HG02840 (cell line): ENCODE data around the gene PLA2G1B.

ENCODE experiments used
- ATAC-seq: cut with Tn5 transposase; IDR thresholded peaks from one replicate; pipeline ENCODE4 v1.9.1; 2021; ENCODE audit warnings: mild to moderate bottlenecking, moderate library complexity, moderate number of reproducible peaks; ENCODE audit not compliant: unreplicated experiment, low FRiP score

The PLA2G1B gene

DNA sequence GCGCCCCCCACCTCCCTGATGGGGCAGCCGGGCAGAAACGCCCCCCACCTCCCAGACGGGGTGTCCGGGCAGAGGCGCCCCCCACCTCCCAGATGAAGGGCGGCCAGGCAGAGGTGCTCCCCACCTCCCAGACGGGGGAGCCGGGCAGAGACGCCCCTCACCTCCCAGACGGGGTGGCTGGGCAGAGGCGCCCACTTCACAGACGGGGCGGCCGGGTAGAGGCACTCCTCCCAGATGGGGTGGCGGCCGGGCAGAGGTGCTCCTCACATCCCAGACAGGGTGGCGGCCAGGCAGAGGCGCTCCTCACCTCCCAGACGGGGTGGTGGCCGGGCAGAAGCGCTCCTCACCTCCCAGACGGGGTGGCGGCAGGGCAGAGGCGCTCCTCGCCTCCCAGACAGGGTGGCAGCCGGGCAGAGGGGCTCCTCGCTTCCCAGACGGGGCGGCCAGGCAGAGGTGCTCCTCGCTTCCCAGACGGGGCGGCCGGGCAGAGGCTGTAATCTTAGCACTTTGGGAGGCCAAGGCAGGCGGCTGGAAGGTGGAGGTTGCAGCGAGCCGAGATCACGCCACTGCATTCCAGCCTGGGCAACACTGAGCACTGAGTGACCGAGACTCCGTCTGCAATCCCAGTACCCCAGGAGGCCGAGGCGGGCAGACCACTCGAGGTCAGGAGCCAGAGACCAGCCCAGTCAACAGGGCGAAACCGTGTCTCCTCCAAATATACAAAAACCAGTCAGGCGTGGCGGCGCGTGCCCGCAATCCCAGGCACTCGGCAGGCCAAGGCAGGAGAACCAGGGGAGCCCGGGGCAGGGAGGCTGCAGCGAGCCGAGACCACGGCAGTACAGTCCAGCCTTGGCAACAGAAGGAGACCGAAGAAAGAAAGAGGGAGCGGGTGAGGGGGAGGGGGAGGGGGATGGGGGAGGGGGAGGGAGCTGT is 49.2 kb downstream of the PLA2G1B start:
- ATAC-seq: no peak

DNA sequence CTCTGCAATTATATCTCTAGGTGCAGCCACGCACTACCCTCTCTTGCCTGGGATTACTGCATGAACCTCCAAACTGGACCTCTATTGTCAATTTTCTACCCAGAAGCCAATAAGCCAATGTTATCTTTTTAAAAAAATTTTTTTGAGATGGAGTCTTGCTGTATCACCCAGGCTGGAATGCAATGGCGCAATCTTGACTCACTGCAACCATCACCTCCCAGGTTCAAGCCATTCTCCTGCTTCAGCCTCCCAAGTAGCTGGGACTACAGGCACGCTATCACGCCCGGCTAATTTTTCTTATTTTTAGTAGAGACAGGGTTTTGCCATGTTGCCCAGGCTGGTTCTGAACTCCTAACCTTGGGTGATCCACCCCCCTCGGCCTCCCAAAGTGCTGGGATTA is 50.8 kb downstream of the PLA2G1B start:
- no peak for ATAC-seq
